ENCODE results near the gene RALB. TPM values are rescaled to one million over a fixed set of nuclear protein-coding genes. Genes with fewer than 3 reads are reported as not detected.

RALB gene
- total RNA-seq, 1 donor from 2014 or later, result 52.7 TPM

DNA sequence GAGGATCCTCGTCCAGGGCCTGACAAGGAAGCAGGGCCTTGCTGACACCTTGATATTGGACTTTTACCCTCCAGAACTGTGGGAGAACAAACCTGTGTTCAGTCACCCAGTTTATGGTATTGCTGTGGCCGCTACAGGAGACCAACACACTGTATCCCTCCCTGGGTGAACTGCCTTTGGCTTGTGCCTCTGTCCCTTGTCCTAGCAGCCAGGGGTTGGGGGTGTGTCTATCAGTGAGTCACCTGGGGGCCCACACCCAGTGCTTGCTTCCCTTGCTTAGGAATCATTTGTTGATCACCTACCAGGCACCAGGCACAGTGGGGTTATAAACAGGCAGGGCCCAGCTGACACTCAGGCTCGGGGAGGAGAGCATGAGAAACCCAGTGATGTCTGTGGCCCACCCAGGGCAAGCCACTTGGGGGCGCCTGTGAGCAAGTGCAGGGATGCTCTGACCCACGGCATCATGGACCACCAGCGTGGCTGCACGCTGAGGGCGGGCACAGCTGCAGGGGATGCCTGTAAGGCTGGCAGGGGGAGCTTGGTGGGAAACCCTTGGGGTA is 46.5 kb upstream of the RALB start:
- H3K36me3 ChIP-seq (ENCODE audit: control insufficient read depth, insufficient read depth, low read length), result no peaks in the 10 kb centered on the region
- FAIRE-seq (no peak), DNase-seq (ENCODE audit: low read depth) (no peak)
- no peaks in the 10 kb centered on the region for H3K27me3 ChIP-seq (ENCODE audit: control insufficient read depth, insufficient read depth, low read length)
- no peak overlapping the region for H3K4me3 ChIP-seq (ENCODE audit: low read depth, low read length)
- TF ChIP-seq, protein P1, sequence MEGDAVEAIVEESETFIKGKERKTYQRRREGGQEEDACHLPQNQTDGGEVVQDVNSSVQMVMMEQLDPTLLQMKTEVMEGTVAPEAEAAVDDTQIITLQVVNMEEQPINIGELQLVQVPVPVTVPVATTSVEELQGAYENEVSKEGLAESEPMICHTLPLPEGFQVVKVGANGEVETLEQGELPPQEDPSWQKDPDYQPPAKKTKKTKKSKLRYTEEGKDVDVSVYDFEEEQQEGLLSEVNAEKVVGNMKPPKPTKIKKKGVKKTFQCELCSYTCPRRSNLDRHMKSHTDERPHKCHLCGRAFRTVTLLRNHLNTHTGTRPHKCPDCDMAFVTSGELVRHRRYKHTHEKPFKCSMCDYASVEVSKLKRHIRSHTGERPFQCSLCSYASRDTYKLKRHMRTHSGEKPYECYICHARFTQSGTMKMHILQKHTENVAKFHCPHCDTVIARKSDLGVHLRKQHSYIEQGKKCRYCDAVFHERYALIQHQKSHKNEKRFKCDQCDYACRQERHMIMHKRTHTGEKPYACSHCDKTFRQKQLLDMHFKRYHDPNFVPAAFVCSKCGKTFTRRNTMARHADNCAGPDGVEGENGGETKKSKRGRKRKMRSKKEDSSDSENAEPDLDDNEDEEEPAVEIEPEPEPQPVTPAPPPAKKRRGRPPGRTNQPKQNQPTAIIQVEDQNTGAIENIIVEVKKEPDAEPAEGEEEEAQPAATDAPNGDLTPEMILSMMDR (IDR thresholded peaks at IDR 0.05; ENCODE audit: insufficient read depth, low read length, severe bottlenecking), result peak; percentile 34

DNA sequence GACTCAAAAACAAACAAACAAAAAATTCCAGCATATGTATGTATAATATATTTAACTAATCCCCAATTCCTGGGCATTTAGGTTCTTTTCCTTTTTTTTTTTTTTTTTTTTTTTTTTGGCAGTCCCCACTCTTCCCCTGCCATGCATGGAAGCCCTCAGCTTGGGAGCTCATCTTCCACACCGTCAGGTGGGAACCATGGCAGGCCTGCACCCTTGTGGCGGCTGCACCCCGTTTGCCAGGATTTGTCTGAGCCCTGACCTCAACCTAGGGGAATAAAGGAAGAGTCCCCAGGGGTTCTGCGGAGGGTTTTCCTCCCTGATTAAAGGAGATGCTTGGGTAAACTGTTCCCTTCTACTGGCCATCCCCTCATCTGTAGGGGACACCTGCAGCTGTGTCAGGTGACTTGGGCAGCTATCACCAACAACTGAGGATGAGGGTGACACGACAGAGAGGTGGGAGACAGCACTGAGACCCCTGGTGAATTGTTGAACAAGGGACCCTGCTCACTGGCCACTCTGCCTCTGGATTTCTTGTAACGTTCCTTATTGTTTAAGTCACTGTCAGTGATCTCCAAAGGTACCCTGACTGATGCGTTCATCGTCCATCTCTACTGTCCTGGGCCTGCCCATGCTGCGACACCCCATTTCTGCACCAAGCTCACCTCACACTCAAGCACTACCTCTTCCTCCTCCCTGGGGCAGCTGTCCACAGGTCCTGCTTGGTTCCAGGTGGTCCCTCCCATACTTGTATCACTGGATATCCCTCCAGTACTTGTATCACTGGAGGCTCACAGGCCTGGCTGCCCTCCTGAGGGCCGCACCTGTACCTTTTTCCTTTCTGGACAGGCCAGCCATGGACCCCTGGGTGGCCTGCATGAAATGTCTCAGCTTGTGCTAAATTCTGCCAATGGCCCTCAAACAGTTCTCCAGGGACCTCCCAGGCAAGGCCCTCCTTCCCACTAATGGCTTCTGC is 44.0 kb upstream of the RALB start:
- Histone ChIP-seq H3K27me3 (ENCODE audit: control insufficient read depth, insufficient read depth, low read length) (no peaks in the 10 kb centered on the region), H3K4me3 (ENCODE audit: low read depth, low read length) (no peak overlapping the region), H3K36me3 (ENCODE audit: control insufficient read depth, insufficient read depth, low read length) (no peaks in the 10 kb centered on the region)
- DNase-seq (ENCODE audit: low read depth) (no peak), FAIRE-seq (peak; percentile 88)
- TF ChIP-seq, protein P1 (IDR thresholded peaks at IDR 0.05; ENCODE audit: insufficient read depth, low read length, severe bottlenecking), result no peak

DNA sequence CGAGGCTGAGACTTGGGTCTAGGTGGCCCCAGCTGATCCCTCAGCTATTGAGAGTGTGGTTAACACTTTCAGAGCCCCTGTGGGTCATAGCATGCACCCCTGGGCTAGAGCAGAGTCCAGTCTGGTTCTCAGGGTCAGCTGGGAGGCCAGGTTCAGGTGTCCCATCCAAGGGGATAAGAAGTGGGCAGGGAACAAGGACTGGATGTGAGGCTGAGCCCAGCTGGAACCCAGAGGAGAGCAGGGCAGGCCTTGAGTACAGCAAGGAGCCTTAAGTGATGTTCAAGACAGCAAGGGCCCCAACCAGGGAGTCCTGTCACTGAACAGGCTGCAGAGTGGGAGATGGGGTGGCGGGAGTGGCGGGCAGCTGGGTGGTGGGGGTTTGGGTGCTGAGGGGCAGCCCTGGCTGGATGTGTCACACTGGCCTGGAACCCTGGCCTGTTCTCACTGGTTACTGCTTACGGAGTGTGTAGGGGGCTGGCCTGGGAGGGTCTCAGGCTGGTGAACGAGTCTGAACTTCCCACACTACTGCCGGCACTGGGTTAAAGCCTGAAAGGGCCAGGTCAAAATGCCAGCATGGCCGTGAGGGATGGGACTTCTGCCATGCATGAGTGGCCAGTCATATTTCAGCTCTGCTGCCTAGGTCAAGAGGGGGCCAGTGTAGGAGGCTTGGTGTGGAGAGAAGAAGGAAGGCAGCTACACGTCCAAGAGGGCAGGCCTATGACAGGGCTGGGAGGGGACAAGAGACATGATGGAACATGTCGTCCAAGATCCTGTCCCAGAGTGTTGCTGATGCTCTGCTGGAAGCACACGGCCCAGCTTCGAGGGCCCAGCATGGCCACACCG is 43.0 kb upstream of the RALB start:
- no peak overlapping the region for H3K4me3 ChIP-seq (ENCODE audit: low read depth, low read length)
- H3K36me3 ChIP-seq (ENCODE audit: control insufficient read depth, insufficient read depth, low read length), result no peaks in the 10 kb centered on the region
- DNase-seq (ENCODE audit: low read depth), result no peak
- TF ChIP-seq, protein P1 (IDR thresholded peaks at IDR 0.05; ENCODE audit: insufficient read depth, low read length, severe bottlenecking), result no peak
- peak; percentile 91 for FAIRE-seq
- no peaks in the 10 kb centered on the region for H3K27me3 ChIP-seq (ENCODE audit: control insufficient read depth, insufficient read depth, low read length)

DNA sequence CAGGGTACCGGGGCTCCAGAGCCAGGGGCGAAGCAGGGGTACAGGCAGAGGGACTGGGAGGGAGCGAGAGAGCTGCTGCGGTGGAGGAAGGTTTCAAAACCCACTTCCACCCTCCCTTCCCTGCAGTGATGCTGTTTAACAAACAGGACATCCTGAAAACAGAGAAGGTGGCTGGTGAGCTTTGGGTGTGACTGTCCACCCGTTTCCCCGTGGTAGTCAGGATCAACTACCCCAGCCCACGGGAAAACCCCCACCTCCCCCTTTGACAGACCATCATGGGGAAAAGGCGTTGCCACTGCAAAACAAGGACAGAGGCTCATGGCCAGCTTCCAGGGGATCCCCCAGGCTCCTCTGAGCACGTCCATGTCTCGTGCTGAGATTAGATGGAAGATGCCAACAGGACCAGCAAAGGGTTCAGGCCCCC is 42.4 kb upstream of the RALB start:
- TF ChIP-seq, protein P1 (IDR thresholded peaks at IDR 0.05; ENCODE audit: insufficient read depth, low read length, severe bottlenecking), result no peak
- H3K27me3 ChIP-seq (ENCODE audit: control insufficient read depth, insufficient read depth, low read length), result no peaks in the 10 kb centered on the region
- no peak for FAIRE-seq
- no peak overlapping the region for H3K4me3 ChIP-seq (ENCODE audit: low read depth, low read length)
- H3K36me3 ChIP-seq (ENCODE audit: control insufficient read depth, insufficient read depth, low read length), result no peaks in the 10 kb centered on the region
- DNase-seq (ENCODE audit: low read depth), result no peak

DNA sequence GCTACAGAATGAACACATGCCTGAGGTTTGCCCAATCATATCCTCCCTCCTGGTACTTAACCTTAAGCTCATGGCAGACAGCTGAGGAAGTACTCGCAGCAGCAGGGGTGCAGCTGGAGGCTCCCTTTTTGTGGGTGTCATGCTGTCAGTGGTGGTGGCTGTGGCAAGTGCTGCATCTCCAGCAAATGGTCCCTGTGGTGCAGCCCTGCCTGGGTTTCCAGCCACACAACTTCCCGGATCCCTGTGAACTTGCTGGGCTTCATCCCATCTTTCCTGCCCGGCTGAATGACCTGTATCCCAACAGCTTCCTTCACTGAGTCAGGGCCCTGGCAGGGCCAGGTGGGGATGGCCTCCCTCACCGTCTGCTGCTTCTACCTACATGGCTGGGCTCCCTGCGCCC is 34.5 kb upstream of the RALB start:
- FAIRE-seq, result no peak
- H3K4me3 ChIP-seq (ENCODE audit: low read depth, low read length), result no peak overlapping the region
- no peak for DNase-seq (ENCODE audit: low read depth)
- no peaks in the 10 kb centered on the region for H3K27me3 ChIP-seq (ENCODE audit: control insufficient read depth, insufficient read depth, low read length)
- TF ChIP-seq, protein P1 (IDR thresholded peaks at IDR 0.05; ENCODE audit: insufficient read depth, low read length, severe bottlenecking), result no peak
- H3K36me3 ChIP-seq (ENCODE audit: control insufficient read depth, insufficient read depth, low read length), result peaks cover 5% of the 10 kb centered on the region
